BE2C (cell line): Measurements from ENCODE around the gene AZIN2.
A peak's percentile ranks its signal among the peaks of the same experiment; 100 is the strongest.

Experiments
- DNase-seq: peaks from one replicate; pipeline ENCODE4 v3.0.0-alpha.2; 2020
- H3K27me3 ChIP-seq: fragments of 250-450 bp; sonication (Bioruptor Pico); 2 replicates; pipeline ENCODE4 v1.5.1; 2020; ENCODE audit warnings: mild to moderate bottlenecking
- H3K36me3 ChIP-seq: fragments of 250-450 bp; sonication (Bioruptor Pico); 2 replicates; pipeline ENCODE4 v1.5.1; 2020; ENCODE audit warnings: mild to moderate bottlenecking
- H3K4me1 ChIP-seq: fragments of 250-450 bp; sonication (Bioruptor Pico); 2 replicates; pipeline ENCODE4 v1.5.1; 2020
- H3K4me3 ChIP-seq: 2 replicates; pipeline ENCODE4 v1.5.1; 2011; ENCODE audit warnings: low read depth, low read length
- H3K9me3 ChIP-seq: fragments of 250-450 bp; sonication (Bioruptor Pico); 2 replicates; pipeline ENCODE4 v1.5.1; 2020
- TF ChIP-seq, protein P1 (sequence below): IDR thresholded peaks from 2 replicates; pipeline ENCODE4 v1.5.1; 2012; ENCODE audit warnings: mild to moderate bottlenecking, low read depth, low read length

Gene AZIN2

DNA sequence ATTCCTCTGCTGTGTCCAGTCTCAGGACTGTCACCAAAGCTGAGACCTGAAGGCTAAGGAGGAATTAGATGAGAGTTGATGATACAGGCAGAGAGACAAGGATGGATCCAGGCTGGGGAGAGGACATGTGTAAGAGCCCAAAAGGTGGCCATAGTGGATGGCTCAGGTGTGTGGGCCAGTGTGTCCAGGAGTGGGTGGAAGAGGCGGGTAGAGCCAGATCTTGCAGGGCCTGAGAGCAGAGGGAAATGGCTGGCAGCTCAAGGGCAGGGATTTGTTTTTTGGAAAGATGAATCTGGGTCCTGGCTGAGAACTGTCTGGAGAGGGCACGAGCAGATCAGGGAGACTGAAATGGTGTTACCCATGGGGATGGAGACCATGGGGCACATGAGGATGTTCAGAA is 38.1 kb downstream of the AZIN2 start:
- Histone ChIP-seq H3K4me3 (no peak overlapping the region), H3K9me3 (no peaks in the 10 kb centered on the region), H3K4me1 (no peaks in the 10 kb centered on the region), H3K36me3 (no peaks in the 10 kb centered on the region), H3K27me3 (no peaks in the 10 kb centered on the region)
- TF ChIP-seq, protein P1, sequence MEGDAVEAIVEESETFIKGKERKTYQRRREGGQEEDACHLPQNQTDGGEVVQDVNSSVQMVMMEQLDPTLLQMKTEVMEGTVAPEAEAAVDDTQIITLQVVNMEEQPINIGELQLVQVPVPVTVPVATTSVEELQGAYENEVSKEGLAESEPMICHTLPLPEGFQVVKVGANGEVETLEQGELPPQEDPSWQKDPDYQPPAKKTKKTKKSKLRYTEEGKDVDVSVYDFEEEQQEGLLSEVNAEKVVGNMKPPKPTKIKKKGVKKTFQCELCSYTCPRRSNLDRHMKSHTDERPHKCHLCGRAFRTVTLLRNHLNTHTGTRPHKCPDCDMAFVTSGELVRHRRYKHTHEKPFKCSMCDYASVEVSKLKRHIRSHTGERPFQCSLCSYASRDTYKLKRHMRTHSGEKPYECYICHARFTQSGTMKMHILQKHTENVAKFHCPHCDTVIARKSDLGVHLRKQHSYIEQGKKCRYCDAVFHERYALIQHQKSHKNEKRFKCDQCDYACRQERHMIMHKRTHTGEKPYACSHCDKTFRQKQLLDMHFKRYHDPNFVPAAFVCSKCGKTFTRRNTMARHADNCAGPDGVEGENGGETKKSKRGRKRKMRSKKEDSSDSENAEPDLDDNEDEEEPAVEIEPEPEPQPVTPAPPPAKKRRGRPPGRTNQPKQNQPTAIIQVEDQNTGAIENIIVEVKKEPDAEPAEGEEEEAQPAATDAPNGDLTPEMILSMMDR, result no peak
- no peak for DNase-seq

GRCh38 chr1:33119532-33120217 is 38.7 kb downstream of the AZIN2 start:
- Histone ChIP-seq H3K4me3 (no peak overlapping the region), H3K4me1 (no peaks in the 10 kb centered on the region), H3K9me3 (no peaks in the 10 kb centered on the region), H3K27me3 (no peaks in the 10 kb centered on the region), H3K36me3 (no peaks in the 10 kb centered on the region)
- TF ChIP-seq, protein P1, result no peak
- DNase-seq, result peak; percentile 12

- Histone ChIP-seq H3K36me3 (no peaks in the 10 kb centered on the region), H3K4me3 (no peak overlapping the region), H3K9me3 (no peaks in the 10 kb centered on the region), H3K4me1 (no peaks in the 10 kb centered on the region), H3K27me3 (no peaks in the 10 kb centered on the region)
- peak; percentile 19 for DNase-seq
- TF ChIP-seq, protein P1, result no peak
Observed at GRCh38 chr1:33120436-33121231, 39.7 kb downstream of the AZIN2 start.

DNA sequence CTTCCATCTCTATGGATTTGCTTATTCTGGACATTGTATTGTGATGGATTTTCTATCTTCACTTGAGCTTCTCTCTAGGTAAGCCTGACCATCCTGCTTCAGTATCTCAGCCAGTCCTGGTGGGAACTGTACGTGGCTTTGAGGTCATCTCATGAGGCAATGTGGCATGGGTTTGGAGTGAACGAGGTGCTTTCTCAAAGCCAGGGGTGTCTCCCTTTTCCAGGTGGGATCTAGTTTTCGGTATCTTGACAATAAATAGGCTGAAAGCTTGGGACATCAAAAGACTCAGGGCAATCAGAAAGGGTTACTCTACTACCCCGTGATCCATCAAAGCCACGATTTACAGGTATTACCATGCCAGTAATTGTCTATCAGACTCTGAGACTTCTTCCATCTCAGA is 40.8 kb downstream of the AZIN2 start:
- DNase-seq, result no peak
- Histone ChIP-seq H3K4me3 (no peak overlapping the region), H3K4me1 (no peaks in the 10 kb centered on the region)

GRCh38 chr1:33122483-33123178 is 41.7 kb downstream of the AZIN2 start:
- H3K36me3 ChIP-seq, result no peaks in the 10 kb centered on the region
- DNase-seq, result no peak
- H3K9me3 ChIP-seq, result no peaks in the 10 kb centered on the region
- TF ChIP-seq, protein P1, result no peak
- no peak overlapping the region for H3K4me3 ChIP-seq
- no peaks in the 10 kb centered on the region for H3K27me3 ChIP-seq
- no peaks in the 10 kb centered on the region for H3K4me1 ChIP-seq

More for the DNA sequence above, 40.8 kb downstream of the AZIN2 start:
- Histone ChIP-seq H3K27me3 (no peaks in the 10 kb centered on the region), H3K9me3 (no peaks in the 10 kb centered on the region), H3K36me3 (no peaks in the 10 kb centered on the region)
- TF ChIP-seq, protein P1, result no peak
